Transverse colon (tissue), 4 donors: ENCODE results near the gene CEACAM19.
A peak's percentile ranks its signal among the peaks of the same experiment; 100 is the strongest.

Experiments used
- CTCF ChIP-seq, 5 experiments: fragments of 200-600 bp in 3 of 5; fragments of 450-650 bp in 2 of 5; sonication (generic) in 3 of 5; IDR thresholded peaks; 1 replicate in 2 of 5; 2 replicates in 3 of 5; pipeline ENCODE4 v1.5.1; 2016 to 2017; ENCODE audit warnings: antibody characterized with exemption in 5 of 5, inconsistent platforms in 3 of 5, mild to moderate bottlenecking in 2 of 5, moderate library complexity in 1 of 5
- EP300 ChIP-seq: sonication (generic); formaldehyde crosslinking; IDR thresholded peaks from one replicate; pipeline ENCODE4 v1.6.1; 2017; ENCODE audit warnings: antibody characterized with exemption, low read depth
- POLR2AphosphoS5 ChIP-seq, 3 donors: sonication (generic); formaldehyde crosslinking; IDR thresholded peaks; one replicate each; pipeline ENCODE4 v1.6.1; 2016; ENCODE audit warnings: antibody characterized with exemption in 3 of 3

DNA sequence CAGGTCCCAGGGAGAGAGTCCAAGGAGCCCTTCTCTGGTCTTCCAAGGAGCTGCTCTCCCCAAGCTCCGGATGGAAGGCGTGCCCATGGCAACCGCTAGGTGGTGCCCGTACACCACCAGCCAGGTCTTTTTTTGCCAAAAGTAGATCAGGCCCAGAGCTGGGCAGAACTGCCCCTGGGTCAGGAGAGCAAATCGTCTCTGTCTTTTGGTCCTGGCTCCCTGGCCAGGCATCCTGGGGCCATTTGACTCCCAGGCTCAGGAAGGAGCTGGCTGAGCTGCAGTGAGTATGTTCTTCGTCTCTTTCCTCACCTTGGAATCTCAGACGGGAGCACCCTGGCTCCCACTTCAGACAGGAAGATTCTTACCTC, 52.7 kb downstream of the CEACAM19 start:
- TF ChIP-seq POLR2AphosphoS5 (IDR thresholded peaks at IDR 0.05) (peak in 2 of 3 donors; percentile 34 to 55), CTCF (IDR thresholded peaks at IDR 0.05) (peak; percentile 96 to 99 (median 97)), EP300 (no peak)
